GM20000 (cell line): ENCODE data around the gene FGF7.

ENCODE experiments used
- DNase-seq: peaks from one replicate; pipeline ENCODE4 v3.0.0; 2012; ENCODE audit warnings: low spot score
- CTCF ChIP-seq: IDR thresholded peaks from 2 replicates; pipeline ENCODE4 v1.5.1; 2012; ENCODE audit warnings: mild to moderate bottlenecking, control low read depth; ENCODE audit errors: extremely low read depth, missing control alignments

The FGF7 gene

GRCh38 chr15:49423901-49424550 lies 984 bp downstream of the FGF7 start:
- TF ChIP-seq CTCF = no peak
- DNase-seq = no peak

GRCh38 chr15:49424954-49425353 lies 1.9 kb downstream of the FGF7 start:
- no peak for TF ChIP-seq CTCF

DNA sequence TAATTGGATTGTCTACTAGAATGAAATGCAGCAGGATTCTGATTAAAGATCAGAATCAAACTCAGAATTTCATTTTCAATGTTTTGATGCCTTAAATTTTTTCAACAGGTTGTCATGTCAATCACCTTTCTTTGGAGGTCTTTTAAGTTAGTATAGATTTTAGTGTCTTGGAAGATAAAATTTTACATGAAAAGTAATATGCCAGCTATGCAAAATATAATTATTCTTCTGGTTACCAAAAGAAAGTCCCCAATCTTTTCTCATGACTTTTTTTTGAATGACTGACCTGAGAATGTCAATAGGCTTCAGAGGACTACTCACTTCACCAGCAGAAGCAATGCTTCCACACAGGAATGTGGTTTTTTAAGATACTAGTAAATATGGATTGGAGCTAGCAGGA lies 4.3 kb downstream of the FGF7 start:
- no peak for TF ChIP-seq CTCF
- no peak for DNase-seq

More at GRCh38 chr15:49424954-49425353, 1.9 kb downstream of the FGF7 start:
- DNase-seq = no peak

DNA sequence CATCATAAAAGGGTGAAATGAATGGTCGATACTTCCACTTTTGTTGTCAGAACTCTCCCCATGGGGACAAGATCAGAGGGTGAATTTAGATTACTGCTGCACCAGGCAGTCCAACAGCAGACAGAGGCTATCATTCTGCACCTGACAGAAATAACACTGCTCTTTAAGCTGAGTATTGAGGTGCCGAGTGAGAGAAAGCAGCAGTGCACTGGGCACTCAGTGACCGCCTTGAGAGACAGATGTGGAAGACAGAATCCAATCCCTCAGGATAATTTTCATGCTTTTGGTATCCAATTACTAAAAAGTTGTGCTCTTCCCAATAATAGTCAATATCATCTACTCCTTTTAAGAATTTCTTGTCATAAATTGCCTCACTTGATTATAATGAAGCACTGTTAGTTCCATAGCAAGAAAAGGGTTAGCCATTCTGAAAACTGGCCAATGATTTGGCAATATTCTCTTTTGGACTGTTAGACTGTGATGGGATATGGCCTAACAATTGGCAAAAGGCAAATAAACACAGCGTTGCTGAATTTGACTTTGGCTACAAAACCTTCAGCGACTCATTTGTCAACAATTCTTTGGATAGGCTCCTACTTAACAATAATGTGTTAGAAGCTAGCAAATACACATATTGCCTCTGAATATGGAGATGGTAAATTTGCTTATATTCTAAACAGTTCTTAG lies 5.5 kb downstream of the FGF7 start:
- TF ChIP-seq CTCF = no peak
- no peak for DNase-seq

DNA sequence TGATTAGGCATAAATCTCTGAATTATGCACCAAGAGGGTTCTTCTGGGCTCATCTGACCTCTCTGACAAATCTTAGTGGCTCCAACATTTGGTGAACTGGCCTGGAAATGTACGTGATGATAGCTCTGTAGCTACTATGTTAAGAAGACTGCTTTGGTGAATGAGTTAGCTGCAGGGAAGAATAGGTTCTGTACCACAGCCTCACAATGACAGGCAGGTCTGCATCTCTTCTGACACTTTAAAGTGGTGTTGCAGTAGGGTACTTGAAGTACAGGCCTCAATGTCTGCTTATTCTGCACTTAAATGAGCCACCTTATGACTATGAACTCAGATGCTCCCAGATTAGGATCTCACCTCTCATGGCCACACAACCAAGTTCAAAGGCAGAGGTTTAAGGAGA lies 7.0 kb downstream of the FGF7 start:
- DNase-seq = no peak
- TF ChIP-seq CTCF = no peak

DNA sequence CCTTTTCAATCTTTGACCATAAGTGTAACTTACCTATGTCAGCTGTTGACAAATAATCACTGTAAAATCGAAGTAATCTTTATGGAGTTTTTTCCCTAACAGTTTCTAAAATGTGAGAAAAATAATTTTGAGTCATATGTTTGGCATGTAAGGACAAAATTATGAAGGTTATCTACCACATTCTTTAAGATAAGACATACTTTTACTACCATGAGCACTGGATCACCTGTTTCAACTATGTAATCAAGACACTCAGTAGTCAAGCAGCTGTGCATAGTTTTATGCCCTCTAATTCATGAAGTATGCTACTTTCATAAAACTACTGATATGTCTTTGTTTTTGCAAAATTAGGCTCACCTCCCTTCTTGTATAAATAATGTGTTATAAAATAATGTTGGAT lies 12.1 kb downstream of the FGF7 start:
- no peak for TF ChIP-seq CTCF
- DNase-seq = no peak

- no peak for DNase-seq
- TF ChIP-seq CTCF = no peak
These were observed 13.7 kb downstream of the FGF7 start for GRCh38 chr15:49436751-49437150.
